ENCODE results near the gene TLDC2.
A peak's percentile ranks its signal among the peaks of the same experiment; 100 is the strongest.

Gene TLDC2

GRCh38 chr20:36866681-36867495, 9.1 kb upstream of the TLDC2 start:
- Histone ChIP-seq H2BK12ac (ENCODE audit: low read length in 2 of 2) (no peak overlapping the region), H3K4ac (ENCODE audit: low read depth in 1 of 2, low read length in 2 of 2) (no peak overlapping the region)
- 98% methylated on average over 7 of the region's 8 CpGs for WGBS

GRCh38 chr20:36871640-36872570, 4.0 kb upstream of the TLDC2 start:
- Histone ChIP-seq H3K14ac (ENCODE audit: low read length in 2 of 2) (no peak overlapping the region), H2BK12ac (ENCODE audit: low read length in 2 of 2) (no peak overlapping the region)
- WGBS = 88% methylated on average over 13 of the region's 16 CpGs

More at GRCh38 chr20:36866681-36867495, 9.1 kb upstream of the TLDC2 start:
- no peak overlapping the region for H3K27ac ChIP-seq (ENCODE audit: low read length, poor library complexity, severe bottlenecking)
- no peaks in the 10 kb centered on the region for H3K9me3 ChIP-seq (ENCODE audit: control insufficient read depth, low read length)
- no peaks in the 10 kb centered on the region for H3K27me3 ChIP-seq (ENCODE audit: control insufficient read depth in 1 of 2, insufficient read depth in 1 of 2, low read length in 2 of 2)
- peaks cover 24% of the 10 kb centered on the region for H3K4me1 ChIP-seq (ENCODE audit: control insufficient read depth, insufficient read depth, low read depth, low read length)
- H2BK120ac ChIP-seq (ENCODE audit: low read depth, low read length) = no peak overlapping the region
- H2AK5ac ChIP-seq (ENCODE audit: low read length, severe bottlenecking) = no peak overlapping the region
- H3K23ac ChIP-seq (ENCODE audit: low read length in 2 of 2) = no peak overlapping the region
- H3K4me3 ChIP-seq (ENCODE audit: insufficient read depth in 1 of 2, low read depth in 1 of 2, low read length in 2 of 2) = no peak overlapping the region
- H3K14ac ChIP-seq (ENCODE audit: low read length in 2 of 2) = no peak overlapping the region
- no peak overlapping the region for H2AFZ ChIP-seq (ENCODE audit: low read depth, low read length)
- peak overlapping the region; percentile 24 for H3K9ac ChIP-seq (ENCODE audit: low read length)
- H3K36me3 ChIP-seq (ENCODE audit: control insufficient read depth in 1 of 2, insufficient read depth in 2 of 2, low read depth in 1 of 2, low read length in 2 of 2) = no peaks in the 10 kb centered on the region
- H4K8ac ChIP-seq (ENCODE audit: low read length) = no peak overlapping the region
- H3K4me2 ChIP-seq (ENCODE audit: low read length, poor library complexity, severe bottlenecking) = no peak overlapping the region
- H3K18ac ChIP-seq (ENCODE audit: low read depth in 1 of 2, low read length in 2 of 2) = no peak overlapping the region
- DNase-seq = no peak
- no peaks in the 10 kb centered on the region for H3K79me1 ChIP-seq (replicated peaks; ENCODE audit: low read length, poor library complexity, severe bottlenecking)
- no peak overlapping the region for H2BK5ac ChIP-seq (ENCODE audit: low read depth, low read length, poor library complexity, severe bottlenecking)
- H4K91ac ChIP-seq (ENCODE audit: low read length) = no peak overlapping the region
- H2BK15ac ChIP-seq (ENCODE audit: low read depth, poor library complexity, severe bottlenecking) = no peak overlapping the region

DNA sequence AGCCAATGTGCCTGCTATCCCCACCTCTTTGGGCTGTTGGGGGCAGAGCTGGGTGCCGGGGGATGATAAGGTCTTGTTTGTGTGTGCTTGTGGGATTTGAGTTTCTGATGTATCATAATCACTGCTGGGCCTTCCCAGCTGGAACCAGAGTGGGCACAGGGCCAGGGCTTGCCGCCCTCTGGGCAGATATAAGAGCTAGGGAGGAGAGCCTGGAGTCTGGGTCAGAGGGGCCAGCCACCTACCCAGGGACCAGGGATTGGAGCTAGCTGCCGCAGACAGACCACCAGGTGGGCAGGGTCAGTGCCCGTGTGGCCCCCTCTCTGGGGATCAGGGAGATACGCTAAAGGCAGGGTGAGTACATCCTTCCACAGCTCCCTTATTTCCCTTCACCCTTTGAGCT, 3.1 kb upstream of the TLDC2 start:
- no peak overlapping the region for H3K23ac ChIP-seq (ENCODE audit: low read length in 2 of 2)
- no peak overlapping the region for H3K27ac ChIP-seq (ENCODE audit: low read length, poor library complexity, severe bottlenecking)
- no peak overlapping the region for H2BK120ac ChIP-seq (ENCODE audit: low read depth, low read length)
- no peak overlapping the region for H3K14ac ChIP-seq (ENCODE audit: low read length in 2 of 2)
- no peaks in the 10 kb centered on the region for H3K9me3 ChIP-seq (ENCODE audit: control insufficient read depth, low read length)
- no peak overlapping the region for H4K91ac ChIP-seq (ENCODE audit: low read length)
- H4K8ac ChIP-seq (ENCODE audit: low read length) = no peak overlapping the region
- 86% methylated on average over 4 of the region's 5 CpGs for WGBS
- no peak overlapping the region for H3K4me2 ChIP-seq (ENCODE audit: low read length, poor library complexity, severe bottlenecking)
- no peak overlapping the region for H2AFZ ChIP-seq (ENCODE audit: low read depth, low read length)
- no peak overlapping the region for H2BK12ac ChIP-seq (ENCODE audit: low read length in 2 of 2)
- H3K4ac ChIP-seq (ENCODE audit: low read depth in 1 of 2, low read length in 2 of 2) = no peak overlapping the region
- no peak overlapping the region for H2BK15ac ChIP-seq (ENCODE audit: low read depth, poor library complexity, severe bottlenecking)
- no peak for DNase-seq
- no peak overlapping the region for H2AK5ac ChIP-seq (ENCODE audit: low read length, severe bottlenecking)
- no peak overlapping the region for H2BK5ac ChIP-seq (ENCODE audit: low read depth, low read length, poor library complexity, severe bottlenecking)
- H3K27me3 ChIP-seq (ENCODE audit: control insufficient read depth in 1 of 2, insufficient read depth in 1 of 2, low read length in 2 of 2) = no peaks in the 10 kb centered on the region
- H3K36me3 ChIP-seq (ENCODE audit: control insufficient read depth in 1 of 2, insufficient read depth in 2 of 2, low read depth in 1 of 2, low read length in 2 of 2) = no peaks in the 10 kb centered on the region
- no peaks in the 10 kb centered on the region for H3K79me1 ChIP-seq (replicated peaks; ENCODE audit: low read length, poor library complexity, severe bottlenecking)
- H3K4me3 ChIP-seq (ENCODE audit: insufficient read depth in 1 of 2, low read depth in 1 of 2, low read length in 2 of 2) = no peak overlapping the region
- H3K4me1 ChIP-seq (ENCODE audit: control insufficient read depth, insufficient read depth, low read depth, low read length) = peaks cover 9% of the 10 kb centered on the region
- H3K9ac ChIP-seq (ENCODE audit: low read length) = no peak overlapping the region
- no peak overlapping the region for H3K18ac ChIP-seq (ENCODE audit: low read depth in 1 of 2, low read length in 2 of 2)

More at GRCh38 chr20:36871640-36872570, 4.0 kb upstream of the TLDC2 start:
- Histone ChIP-seq H2BK5ac (ENCODE audit: low read depth, low read length, poor library complexity, severe bottlenecking) (no peak overlapping the region), H3K18ac (ENCODE audit: low read depth in 1 of 2, low read length in 2 of 2) (no peak overlapping the region), H4K8ac (ENCODE audit: low read length) (no peak overlapping the region), H3K23ac (ENCODE audit: low read length in 2 of 2) (no peak overlapping the region), H2BK15ac (ENCODE audit: low read depth, poor library complexity, severe bottlenecking) (no peak overlapping the region), H3K79me1 (replicated peaks; ENCODE audit: low read length, poor library complexity, severe bottlenecking) (no peaks in the 10 kb centered on the region), H2BK120ac (ENCODE audit: low read depth, low read length) (no peak overlapping the region), H3K4me2 (ENCODE audit: low read length, poor library complexity, severe bottlenecking) (no peak overlapping the region), H2AFZ (ENCODE audit: low read depth, low read length) (no peak overlapping the region), H3K4me3 (ENCODE audit: insufficient read depth in 1 of 2, low read depth in 1 of 2, low read length in 2 of 2) (no peak overlapping the region), H3K27ac (ENCODE audit: low read length, poor library complexity, severe bottlenecking) (no peak overlapping the region), H3K4ac (ENCODE audit: low read depth in 1 of 2, low read length in 2 of 2) (no peak overlapping the region), H2AK5ac (ENCODE audit: low read length, severe bottlenecking) (no peak overlapping the region), H3K9ac (ENCODE audit: low read length) (no peak overlapping the region), H3K27me3 (ENCODE audit: control insufficient read depth in 1 of 2, insufficient read depth in 1 of 2, low read length in 2 of 2) (no peaks in the 10 kb centered on the region), H3K9me3 (ENCODE audit: control insufficient read depth, low read length) (no peaks in the 10 kb centered on the region), H3K4me1 (ENCODE audit: control insufficient read depth, insufficient read depth, low read depth, low read length) (peaks cover 10% of the 10 kb centered on the region), H4K91ac (ENCODE audit: low read length) (peak overlapping the region; percentile 11), H3K36me3 (ENCODE audit: control insufficient read depth in 1 of 2, insufficient read depth in 2 of 2, low read depth in 1 of 2, low read length in 2 of 2) (no peaks in the 10 kb centered on the region)
- DNase-seq = no peak
